GM10266 (cell line): Measurements from ENCODE around the gene BCS1L.
A peak's percentile ranks its signal among the peaks of the same experiment; 100 is the strongest.

Experiments
- DNase-seq: peaks from one replicate; pipeline ENCODE4 v3.0.0; 2012; ENCODE audit errors: extremely low spot score
- TF ChIP-seq, protein P1 (sequence below): IDR thresholded peaks from 2 replicates; pipeline ENCODE4 v1.5.1; 2012; ENCODE audit warnings: mild to moderate bottlenecking, low read depth; ENCODE audit not compliant: control insufficient read depth, insufficient read depth; ENCODE audit errors: missing control alignments

Gene BCS1L

GRCh38 chr2:218703341-218703740 is 43.9 kb downstream of the BCS1L start:
- no peak for DNase-seq
- TF ChIP-seq, protein P1, sequence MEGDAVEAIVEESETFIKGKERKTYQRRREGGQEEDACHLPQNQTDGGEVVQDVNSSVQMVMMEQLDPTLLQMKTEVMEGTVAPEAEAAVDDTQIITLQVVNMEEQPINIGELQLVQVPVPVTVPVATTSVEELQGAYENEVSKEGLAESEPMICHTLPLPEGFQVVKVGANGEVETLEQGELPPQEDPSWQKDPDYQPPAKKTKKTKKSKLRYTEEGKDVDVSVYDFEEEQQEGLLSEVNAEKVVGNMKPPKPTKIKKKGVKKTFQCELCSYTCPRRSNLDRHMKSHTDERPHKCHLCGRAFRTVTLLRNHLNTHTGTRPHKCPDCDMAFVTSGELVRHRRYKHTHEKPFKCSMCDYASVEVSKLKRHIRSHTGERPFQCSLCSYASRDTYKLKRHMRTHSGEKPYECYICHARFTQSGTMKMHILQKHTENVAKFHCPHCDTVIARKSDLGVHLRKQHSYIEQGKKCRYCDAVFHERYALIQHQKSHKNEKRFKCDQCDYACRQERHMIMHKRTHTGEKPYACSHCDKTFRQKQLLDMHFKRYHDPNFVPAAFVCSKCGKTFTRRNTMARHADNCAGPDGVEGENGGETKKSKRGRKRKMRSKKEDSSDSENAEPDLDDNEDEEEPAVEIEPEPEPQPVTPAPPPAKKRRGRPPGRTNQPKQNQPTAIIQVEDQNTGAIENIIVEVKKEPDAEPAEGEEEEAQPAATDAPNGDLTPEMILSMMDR = no peak

DNA sequence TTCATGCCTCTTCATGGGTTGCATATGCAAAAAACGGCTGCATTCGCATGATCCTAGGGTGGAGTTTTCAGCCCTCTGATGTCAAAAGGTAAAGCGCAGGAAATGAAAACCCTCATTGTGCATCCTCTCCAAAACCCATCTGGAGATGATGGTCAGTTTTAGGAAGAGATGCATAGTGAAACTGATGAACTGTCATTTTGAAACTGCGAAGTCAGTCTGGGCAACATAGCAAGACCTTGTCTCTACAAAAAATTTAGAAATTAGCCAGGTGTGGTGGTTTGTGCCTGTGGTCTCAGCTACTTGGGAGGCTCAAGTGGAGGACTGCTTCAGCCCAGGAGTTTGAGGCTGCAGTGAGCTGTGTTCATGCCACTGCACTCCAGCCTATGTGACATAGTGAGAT is 48.6 kb downstream of the BCS1L start:
- DNase-seq = peak; percentile 27
- TF ChIP-seq, protein P1 = no peak

DNA sequence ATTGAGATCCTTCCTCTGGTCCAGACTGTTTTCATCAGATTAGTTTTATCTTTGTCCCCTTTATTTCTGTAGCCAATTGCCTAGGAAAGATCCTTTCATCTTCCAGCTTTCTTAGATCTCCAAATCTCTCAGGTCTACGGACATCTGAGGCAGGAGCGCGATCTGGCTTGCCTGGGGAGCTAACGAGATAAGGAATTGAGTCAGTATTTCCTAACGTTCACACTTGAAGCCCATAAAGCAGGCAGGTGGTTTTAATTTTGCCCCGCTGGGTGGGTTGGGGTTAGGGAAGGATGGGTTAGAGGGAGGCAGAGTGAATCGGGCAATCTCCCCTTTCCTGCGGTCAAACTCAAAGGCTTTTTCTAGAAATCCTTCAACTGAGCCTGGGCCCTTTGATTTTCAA is 50.4 kb downstream of the BCS1L start:
- DNase-seq = no peak
- TF ChIP-seq, protein P1 = no peak

DNA sequence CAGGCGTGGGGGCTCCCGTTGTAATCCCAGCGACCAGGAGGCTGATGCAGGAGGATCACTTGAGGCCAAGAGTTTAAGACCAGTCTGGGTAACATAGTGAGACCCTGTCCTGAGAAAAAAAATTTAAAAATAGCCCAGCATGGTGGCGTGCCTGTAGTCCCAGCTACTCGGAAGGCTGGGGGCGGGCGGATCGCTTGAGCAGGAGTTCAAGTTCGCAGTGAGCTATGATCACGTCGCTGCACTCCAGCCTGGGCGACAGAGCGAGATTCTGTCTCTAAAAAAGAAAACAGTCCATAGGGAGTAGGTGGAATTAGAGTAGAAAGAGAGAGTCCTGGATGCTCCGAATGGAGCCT is 50.8 kb downstream of the BCS1L start:
- no peak for DNase-seq
- TF ChIP-seq, protein P1 = no peak

GRCh38 chr2:218710687-218711549 is 51.4 kb downstream of the BCS1L start, which contains the start of gene TTLL4:
TTLL4 (plus strand) TSS chr2:218710835; CDS start chr2:218737677, 26,842 bp downstream.
- TF ChIP-seq, protein P1 = peak; percentile 90
- DNase-seq = peak; percentile 97

DNA sequence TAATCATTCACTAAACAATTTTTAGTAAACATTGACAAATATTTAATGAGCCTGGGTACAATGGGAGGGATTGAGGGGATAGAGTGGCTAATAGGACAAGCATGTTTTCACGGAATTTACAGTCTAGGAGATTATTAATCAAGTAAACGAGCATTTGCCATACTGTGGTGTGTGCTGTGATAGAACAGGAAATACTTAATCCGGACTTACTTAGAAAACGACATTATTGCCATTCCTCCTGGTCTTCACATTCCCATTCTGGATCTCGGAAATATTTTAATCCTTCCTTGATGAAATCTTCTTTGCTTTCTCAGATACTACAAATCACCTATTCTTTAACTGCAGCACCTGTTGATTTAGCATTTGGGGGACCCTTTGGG is 52.1 kb downstream of the BCS1L start:
- TF ChIP-seq, protein P1 = no peak
- DNase-seq = no peak
